ENCODE measurements around the gene COL9A3.

Gene COL9A3

GRCh38 chr20:62861726-62862336 is 45.0 kb downstream of the COL9A3 start, which contains the start of gene TCFL5:
Gene TCFL5 (minus strand): TSS chr20:62861822. CDS start chr20:62861670, 152 bp downstream.
- TF ChIP-seq TCF12 (IDR thresholded peaks at IDR 0.05; ENCODE audit: low read depth) (0 out of 2 replicates have a peak, but pooled peaks have one; percentile 41), TAF1 (IDR thresholded peaks at IDR 0.05; ENCODE audit: low read depth) (peak; percentile 39; the same call in 1 of the 2 replicates), YY1 (IDR thresholded peaks at IDR 0.05; ENCODE audit: low read depth) (no peak), MAX (IDR thresholded peaks at IDR 0.05) (peak; percentile 100), EP300 (IDR thresholded peaks at IDR 0.05; ENCODE audit: borderline replicate concordance) (peak; percentile 8; the same call in 1 of the 2 replicates), EGR1 (IDR thresholded peaks at IDR 0.05) (no peak), CEBPB (IDR thresholded peaks at IDR 0.05) (no peak), FOXM1 (IDR thresholded peaks at IDR 0.05; ENCODE audit: borderline replicate concordance, low read depth) (no peak), NFIC (IDR thresholded peaks at IDR 0.05) (no peak), USF1 (IDR thresholded peaks at IDR 0.05) (peak; percentile 58), RAD21 (IDR thresholded peaks at IDR 0.05; ENCODE audit: low read depth) (no peak), CREB1 (IDR thresholded peaks at IDR 0.05; ENCODE audit: low read depth) (no peak), TEAD4 (IDR thresholded peaks at IDR 0.05) (peak; percentile 33; the same call in 1 of the 2 replicates), ZBTB7A (IDR thresholded peaks at IDR 0.05; ENCODE audit: low read depth) (no peak), REST (IDR thresholded peaks at IDR 0.05; ENCODE audit: low read depth) (no peak)

- TF ChIP-seq MAX (IDR thresholded peaks at IDR 0.05) (no peak), REST (IDR thresholded peaks at IDR 0.05; ENCODE audit: low read depth) (no peak), TAF1 (IDR thresholded peaks at IDR 0.05; ENCODE audit: low read depth) (no peak), FOXM1 (IDR thresholded peaks at IDR 0.05; ENCODE audit: borderline replicate concordance, low read depth) (no peak), CREB1 (IDR thresholded peaks at IDR 0.05; ENCODE audit: low read depth) (no peak), RAD21 (IDR thresholded peaks at IDR 0.05; ENCODE audit: low read depth) (no peak), USF1 (IDR thresholded peaks at IDR 0.05) (no peak), YY1 (IDR thresholded peaks at IDR 0.05; ENCODE audit: low read depth) (no peak), NFIC (IDR thresholded peaks at IDR 0.05) (no peak), TCF12 (IDR thresholded peaks at IDR 0.05; ENCODE audit: low read depth) (no peak), ZBTB7A (IDR thresholded peaks at IDR 0.05; ENCODE audit: low read depth) (no peak), CEBPB (IDR thresholded peaks at IDR 0.05) (no peak), TEAD4 (IDR thresholded peaks at IDR 0.05) (no peak), EGR1 (IDR thresholded peaks at IDR 0.05) (no peak), EP300 (IDR thresholded peaks at IDR 0.05; ENCODE audit: borderline replicate concordance) (no peak)
Measured at GRCh38 chr20:62864207-62864606, 47.4 kb downstream of the COL9A3 start.

GRCh38 chr20:62872184-62872847 is 55.5 kb downstream of the COL9A3 start:
- no peak for TF ChIP-seq YY1 (IDR thresholded peaks at IDR 0.05; ENCODE audit: low read depth)
- TF ChIP-seq ZBTB7A (IDR thresholded peaks at IDR 0.05; ENCODE audit: low read depth) = no peak

DNA sequence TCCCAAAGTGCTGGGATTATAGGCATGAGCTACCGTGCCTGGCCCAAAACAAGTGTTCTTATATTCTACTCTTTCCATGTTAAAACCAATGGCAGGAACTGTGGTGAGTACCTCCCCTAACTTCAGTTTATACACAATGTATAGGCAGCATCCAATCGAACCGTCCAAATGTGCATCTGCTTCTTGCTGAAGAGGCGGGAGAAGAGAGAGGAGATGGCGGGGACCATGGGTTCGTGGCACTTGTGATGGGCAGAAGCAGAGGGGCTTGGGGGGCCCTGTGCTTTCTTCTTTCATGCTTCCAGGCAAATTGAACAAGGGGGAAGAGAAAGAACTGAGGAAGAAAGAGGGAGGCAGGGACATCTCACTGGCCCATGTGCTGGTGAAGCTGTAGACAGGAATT is 56.0 kb downstream of the COL9A3 start:
- TF ChIP-seq TAF1 (IDR thresholded peaks at IDR 0.05; ENCODE audit: low read depth) (no peak), USF1 (IDR thresholded peaks at IDR 0.05) (no peak), EGR1 (IDR thresholded peaks at IDR 0.05) (no peak), NFIC (IDR thresholded peaks at IDR 0.05) (no peak), CEBPB (IDR thresholded peaks at IDR 0.05) (no peak)

GRCh38 chr20:62873280-62873679 is 56.4 kb downstream of the COL9A3 start:
- TF ChIP-seq USF1 (IDR thresholded peaks at IDR 0.05) = no peak
- TF ChIP-seq TEAD4 (IDR thresholded peaks at IDR 0.05) = no peak
- no peak for TF ChIP-seq TCF12 (IDR thresholded peaks at IDR 0.05; ENCODE audit: low read depth)
- no peak for TF ChIP-seq MAX (IDR thresholded peaks at IDR 0.05)
- no peak for TF ChIP-seq EGR1 (IDR thresholded peaks at IDR 0.05)
- no peak for TF ChIP-seq YY1 (IDR thresholded peaks at IDR 0.05; ENCODE audit: low read depth)
- no peak for TF ChIP-seq CEBPB (IDR thresholded peaks at IDR 0.05)
- no peak for TF ChIP-seq ZBTB7A (IDR thresholded peaks at IDR 0.05; ENCODE audit: low read depth)
- no peak for TF ChIP-seq EP300 (IDR thresholded peaks at IDR 0.05; ENCODE audit: borderline replicate concordance)
- no peak for TF ChIP-seq FOXM1 (IDR thresholded peaks at IDR 0.05; ENCODE audit: borderline replicate concordance, low read depth)
- no peak for TF ChIP-seq CREB1 (IDR thresholded peaks at IDR 0.05; ENCODE audit: low read depth)
- no peak for TF ChIP-seq TAF1 (IDR thresholded peaks at IDR 0.05; ENCODE audit: low read depth)
- TF ChIP-seq NFIC (IDR thresholded peaks at IDR 0.05) = no peak
- no peak for TF ChIP-seq REST (IDR thresholded peaks at IDR 0.05; ENCODE audit: low read depth)
- no peak for TF ChIP-seq RAD21 (IDR thresholded peaks at IDR 0.05; ENCODE audit: low read depth)
